Stimulated activated CD4-positive, alpha-beta T cell treated with anti-CD3 and anti-CD28 coated beads, Interleukin-1b, Interleukin-23, amount 100 ng/mL, for 1 hour (primary cell): ENCODE results near the gene SH3GL1.

Experiments used
- DNase-seq, 2 donors: peaks; one replicate each; pipeline ENCODE4 v3.0.0-alpha.2; 2020; ENCODE audit warnings: low read depth in 2 of 2

Gene SH3GL1

GRCh38 chr19:4376028-4376670 lies 24.2 kb downstream of the SH3GL1 start:
- DNase-seq = no peak

- no peak for DNase-seq
These were observed 25.0 kb downstream of the SH3GL1 start for GRCh38 chr19:4375164-4376027.

GRCh38 chr19:4374498-4375163 lies 25.7 kb downstream of the SH3GL1 start:
- no peak for DNase-seq

- no peak for DNase-seq
These were observed 26.5 kb downstream of the SH3GL1 start for GRCh38 chr19:4373601-4374497.

GRCh38 chr19:4373013-4373367 lies 27.4 kb downstream of the SH3GL1 start:
- DNase-seq = no peak

GRCh38 chr19:4372165-4373012 lies 28.0 kb downstream of the SH3GL1 start:
- no peak for DNase-seq

GRCh38 chr19:4371247-4372164 lies 28.8 kb downstream of the SH3GL1 start:
- no peak for DNase-seq

GRCh38 chr19:4370418-4371041 lies 29.8 kb downstream of the SH3GL1 start:
- no peak for DNase-seq

- peak; percentile 48 to 52 for DNase-seq
These were observed 30.5 kb downstream of the SH3GL1 start for GRCh38 chr19:4369888-4370260.

- peak; percentile 22 for DNase-seq
These were observed 31.0 kb downstream of the SH3GL1 start for GRCh38 chr19:4369109-4369887.

GRCh38 chr19:4368128-4368820 lies 32.1 kb downstream of the SH3GL1 start:
- DNase-seq = no peak

GRCh38 chr19:4367781-4368127 lies 32.6 kb downstream of the SH3GL1 start:
- DNase-seq = no peak

GRCh38 chr19:4367336-4367723 lies 33.0 kb downstream of the SH3GL1 start:
- DNase-seq = no peak

GRCh38 chr19:4366666-4367335 lies 33.5 kb downstream of the SH3GL1 start:
- no peak for DNase-seq

GRCh38 chr19:4365791-4366665 lies 34.3 kb downstream of the SH3GL1 start:
- DNase-seq = no peak

GRCh38 chr19:4365341-4365740 lies 35.0 kb downstream of the SH3GL1 start:
- no peak for DNase-seq
